ENCODE results near the gene PSD4.

Gene PSD4

DNA sequence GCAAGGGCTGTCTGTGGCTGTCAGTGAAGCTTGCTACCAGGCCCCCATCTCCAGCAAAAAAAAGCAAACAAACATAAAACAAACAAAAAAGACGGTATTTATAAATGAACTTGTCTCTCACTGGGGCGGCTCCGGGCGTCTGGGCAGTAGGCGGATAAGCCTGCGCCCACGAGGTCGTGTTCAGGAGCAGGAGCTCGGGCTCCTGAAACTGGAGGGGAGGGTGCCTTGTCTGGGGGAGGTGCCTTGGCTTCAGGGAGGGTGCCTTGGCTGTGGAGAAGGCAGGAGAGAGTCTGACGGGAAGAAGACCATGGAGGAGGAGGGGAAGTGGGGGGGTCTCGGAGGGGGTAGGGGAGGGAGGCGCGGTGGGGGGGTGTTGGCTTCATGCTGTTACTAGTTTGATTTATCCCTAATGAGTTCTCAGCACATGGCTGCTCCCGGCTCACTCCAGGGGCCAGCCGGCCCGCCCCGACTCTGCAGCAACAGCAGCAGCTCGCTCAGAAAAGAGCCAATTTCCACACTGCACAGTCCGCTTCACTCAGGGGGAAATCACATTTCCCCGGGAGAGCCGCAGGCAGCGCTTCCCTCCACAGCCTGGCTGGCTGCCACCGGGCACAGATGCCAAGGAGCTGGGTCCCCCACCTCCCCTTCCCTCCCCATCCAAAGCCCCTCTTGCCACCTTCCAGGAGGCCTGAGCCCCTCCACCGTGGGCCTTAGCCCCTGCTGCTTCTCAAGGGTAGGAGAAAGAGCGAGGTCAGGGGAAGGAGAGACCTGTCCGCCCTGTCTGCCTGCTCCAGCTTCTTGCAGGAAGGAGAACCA lies 38.7 kb downstream of the PSD4 start:
- no peaks in the 10 kb centered on the region for H3F3A ChIP-seq (ENCODE audit: insufficient read depth, low read length)
- H3K9me2 ChIP-seq (replicated peaks; ENCODE audit: insufficient read depth, low read length): no peaks in the 10 kb centered on the region
- no peak for TF ChIP-seq EZH2phosphoT487 (IDR thresholded peaks at IDR 0.05; ENCODE audit: low read length)
- TF ChIP-seq, protein P1, sequence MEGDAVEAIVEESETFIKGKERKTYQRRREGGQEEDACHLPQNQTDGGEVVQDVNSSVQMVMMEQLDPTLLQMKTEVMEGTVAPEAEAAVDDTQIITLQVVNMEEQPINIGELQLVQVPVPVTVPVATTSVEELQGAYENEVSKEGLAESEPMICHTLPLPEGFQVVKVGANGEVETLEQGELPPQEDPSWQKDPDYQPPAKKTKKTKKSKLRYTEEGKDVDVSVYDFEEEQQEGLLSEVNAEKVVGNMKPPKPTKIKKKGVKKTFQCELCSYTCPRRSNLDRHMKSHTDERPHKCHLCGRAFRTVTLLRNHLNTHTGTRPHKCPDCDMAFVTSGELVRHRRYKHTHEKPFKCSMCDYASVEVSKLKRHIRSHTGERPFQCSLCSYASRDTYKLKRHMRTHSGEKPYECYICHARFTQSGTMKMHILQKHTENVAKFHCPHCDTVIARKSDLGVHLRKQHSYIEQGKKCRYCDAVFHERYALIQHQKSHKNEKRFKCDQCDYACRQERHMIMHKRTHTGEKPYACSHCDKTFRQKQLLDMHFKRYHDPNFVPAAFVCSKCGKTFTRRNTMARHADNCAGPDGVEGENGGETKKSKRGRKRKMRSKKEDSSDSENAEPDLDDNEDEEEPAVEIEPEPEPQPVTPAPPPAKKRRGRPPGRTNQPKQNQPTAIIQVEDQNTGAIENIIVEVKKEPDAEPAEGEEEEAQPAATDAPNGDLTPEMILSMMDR (IDR thresholded peaks at IDR 0.05; ENCODE audit: low read length): no peak
- no peak for TF ChIP-seq EZH2 (optimal IDR thresholded peaks at IDR 0.05; ENCODE audit: low read depth, low read length)
- H3K27ac ChIP-seq (ENCODE audit: low read length): no peak overlapping the region
- H3K9me3 ChIP-seq (replicated peaks; ENCODE audit: insufficient read depth, low read length): no peaks in the 10 kb centered on the region
- no peak overlapping the region for H3K4me3 ChIP-seq (ENCODE audit: low read length)
- no peaks in the 10 kb centered on the region for H3K36me3 ChIP-seq (replicated peaks; ENCODE audit: insufficient read depth, low read length)
- H4K20me1 ChIP-seq (ENCODE audit: insufficient read depth, low read length): no peaks in the 10 kb centered on the region
- no peak overlapping the region for H2AFZ ChIP-seq (ENCODE audit: low read length)
- no peaks in the 10 kb centered on the region for H3K4me1 ChIP-seq (ENCODE audit: low read length)
- H3K4me2 ChIP-seq (ENCODE audit: low read depth, low read length): no peak overlapping the region
- no peak overlapping the region for H3K9ac ChIP-seq (ENCODE audit: low read length)
- DNase-seq: no peak
- no peaks in the 10 kb centered on the region for H3K27me3 ChIP-seq (replicated peaks; ENCODE audit: insufficient read depth, low read length)
- H3K79me2 ChIP-seq (ENCODE audit: low read length): no peaks in the 10 kb centered on the region

DNA sequence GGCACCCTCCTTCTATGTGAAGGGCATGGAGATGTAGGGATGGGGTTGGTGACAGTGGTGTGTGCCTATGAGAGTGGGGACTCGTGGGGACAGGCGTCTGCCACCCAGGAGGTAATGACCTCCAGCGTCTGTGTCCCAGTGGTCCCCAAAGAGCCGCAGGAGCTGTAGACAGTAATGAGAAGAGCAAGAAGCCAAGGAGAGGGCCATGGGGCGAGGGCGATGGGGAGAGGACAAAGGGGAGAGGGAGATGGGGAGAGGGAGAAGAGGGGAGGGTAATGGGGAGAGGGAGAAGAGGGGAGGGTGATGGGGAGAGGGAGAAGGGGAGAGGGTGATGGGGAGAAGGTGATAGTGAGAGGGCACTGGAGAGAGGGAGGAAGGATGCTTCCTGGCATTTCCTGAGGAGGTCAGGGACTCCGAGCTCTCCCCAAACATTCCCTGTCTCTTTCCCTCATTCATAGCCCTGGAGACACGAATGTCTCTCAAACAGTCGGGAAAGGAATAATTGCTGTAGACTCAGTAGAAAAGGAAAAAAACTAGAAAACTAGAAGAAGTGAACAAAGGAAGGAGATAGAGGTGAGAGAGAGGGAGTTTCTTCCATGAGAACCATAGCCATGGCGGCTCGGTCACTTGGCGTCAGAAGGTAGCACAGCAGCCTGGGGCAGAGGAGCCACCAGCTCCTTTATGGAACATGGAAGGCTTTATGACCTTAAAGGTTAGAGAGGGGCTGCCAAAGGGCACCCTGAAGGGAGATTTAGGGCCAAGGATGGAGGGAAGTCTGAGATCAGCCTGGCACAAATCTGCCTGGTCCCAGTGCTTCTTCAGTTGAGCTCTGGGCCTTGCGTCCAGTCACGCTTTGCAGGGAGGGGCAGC lies 39.5 kb downstream of the PSD4 start:
- TF ChIP-seq EZH2 (optimal IDR thresholded peaks at IDR 0.05; ENCODE audit: low read depth, low read length): no peak
- TF ChIP-seq, protein P1 (IDR thresholded peaks at IDR 0.05; ENCODE audit: low read length): no peak
- Histone ChIP-seq H3F3A (ENCODE audit: insufficient read depth, low read length) (no peaks in the 10 kb centered on the region), H3K9me3 (replicated peaks; ENCODE audit: insufficient read depth, low read length) (no peaks in the 10 kb centered on the region), H3K9ac (ENCODE audit: low read length) (no peak overlapping the region), H2AFZ (ENCODE audit: low read length) (no peak overlapping the region), H3K27me3 (replicated peaks; ENCODE audit: insufficient read depth, low read length) (no peaks in the 10 kb centered on the region), H3K36me3 (replicated peaks; ENCODE audit: insufficient read depth, low read length) (no peaks in the 10 kb centered on the region), H3K27ac (ENCODE audit: low read length) (no peak overlapping the region), H3K9me2 (replicated peaks; ENCODE audit: insufficient read depth, low read length) (no peaks in the 10 kb centered on the region), H4K20me1 (ENCODE audit: insufficient read depth, low read length) (no peaks in the 10 kb centered on the region), H3K4me2 (ENCODE audit: low read depth, low read length) (no peak overlapping the region), H3K4me3 (ENCODE audit: low read length) (no peak overlapping the region), H3K79me2 (ENCODE audit: low read length) (no peaks in the 10 kb centered on the region), H3K4me1 (ENCODE audit: low read length) (no peaks in the 10 kb centered on the region)
- DNase-seq: no peak

DNA sequence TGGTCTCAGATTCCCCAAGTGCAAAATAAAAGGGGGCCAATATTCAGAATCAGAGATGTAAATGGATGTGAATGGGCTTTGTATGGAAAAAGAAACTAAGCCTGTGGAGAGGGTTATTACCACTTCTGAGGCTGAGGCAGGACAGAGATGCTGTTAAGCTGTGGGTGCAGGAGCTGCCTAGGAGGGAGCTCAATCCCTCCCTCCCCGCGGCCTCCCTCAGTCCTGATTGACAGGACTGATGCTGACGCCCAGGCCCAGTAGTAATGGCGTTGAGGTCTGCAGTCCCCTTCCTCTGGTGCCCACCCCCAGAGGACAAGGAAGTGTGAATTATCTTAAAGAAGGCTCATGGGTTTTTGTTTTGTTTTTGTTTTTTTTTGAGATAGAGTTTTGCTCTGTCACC lies 40.4 kb downstream of the PSD4 start:
- Histone ChIP-seq H3K27ac (ENCODE audit: low read length) (no peak overlapping the region), H3K4me2 (ENCODE audit: low read depth, low read length) (no peak overlapping the region), H3K4me1 (ENCODE audit: low read length) (no peaks in the 10 kb centered on the region)

More for the DNA sequence above, 40.4 kb downstream of the PSD4 start:
- H3K79me2 ChIP-seq (ENCODE audit: low read length): no peaks in the 10 kb centered on the region
- no peaks in the 10 kb centered on the region for H3K9me2 ChIP-seq (replicated peaks; ENCODE audit: insufficient read depth, low read length)
- H3K9ac ChIP-seq (ENCODE audit: low read length): no peak overlapping the region
- no peaks in the 10 kb centered on the region for H3F3A ChIP-seq (ENCODE audit: insufficient read depth, low read length)
- DNase-seq: no peak
- H3K36me3 ChIP-seq (replicated peaks; ENCODE audit: insufficient read depth, low read length): no peaks in the 10 kb centered on the region
- no peaks in the 10 kb centered on the region for H3K9me3 ChIP-seq (replicated peaks; ENCODE audit: insufficient read depth, low read length)
- no peaks in the 10 kb centered on the region for H4K20me1 ChIP-seq (ENCODE audit: insufficient read depth, low read length)
- no peak for TF ChIP-seq EZH2phosphoT487 (IDR thresholded peaks at IDR 0.05; ENCODE audit: low read length)
- H3K4me3 ChIP-seq (ENCODE audit: low read length): no peak overlapping the region
- no peaks in the 10 kb centered on the region for H3K27me3 ChIP-seq (replicated peaks; ENCODE audit: insufficient read depth, low read length)
- H2AFZ ChIP-seq (ENCODE audit: low read length): no peak overlapping the region
